GM18951 (cell line): ENCODE measurements around the gene TGFBR3L.
"Not testable (repeated sequence)": the region's sequence is repeated elsewhere in the genome, so short reads cannot be mapped to it uniquely, and the experiment has no call there.

Experiments used
- POLR2A ChIP-seq: IDR thresholded peaks from 4 replicates; pipeline ENCODE4 v1.6.1; 2011; ENCODE audit warnings: mild to moderate bottlenecking; ENCODE audit not compliant: insufficient read length, insufficient read depth; ENCODE audit errors: extremely low read depth
- in situ Hi-C: fragments of 300-500 bp; cut with MboI; formaldehyde crosslinking; loops from one replicate; pipeline ENCODE4 v1.12.0; 2022; ENCODE audit warnings: low sequenced_read_pairs, mixed read lengths, inconsistent platforms; ENCODE audit not compliant: unreplicated experiment

Gene TGFBR3L

GRCh38 chr19:7912144-7912696 lies 2.4 kb upstream of the TGFBR3L start:
- no peak for TF ChIP-seq POLR2A
- in situ Hi-C loops, result no loop called here

GRCh38 chr19:7912697-7913564 lies 1.7 kb upstream of the TGFBR3L start:
- no peak for TF ChIP-seq POLR2A
- in situ Hi-C loops, result no loop called here

GRCh38 chr19:7913652-7914051 lies 978 bp upstream of the TGFBR3L start:
- in situ Hi-C loops, result no loop called here
- TF ChIP-seq POLR2A, result no peak

GRCh38 chr19:7914099-7914498 lies 531 bp upstream of the TGFBR3L start:
- TF ChIP-seq POLR2A, result no peak
- in situ Hi-C loops, result no loop called here

- no peak for TF ChIP-seq POLR2A
- in situ Hi-C loops, result no loop called here
These were observed 846 bp downstream of the TGFBR3L start for GRCh38 chr19:7915250-7916102.

GRCh38 chr19:7916103-7916954 lies 1.7 kb downstream of the TGFBR3L start:
- no peak for TF ChIP-seq POLR2A
- in situ Hi-C loops, result no loop called here

GRCh38 chr19:7916955-7917266 lies 2.3 kb downstream of the TGFBR3L start:
- no peak for TF ChIP-seq POLR2A
- in situ Hi-C loops, result no loop called here

- in situ Hi-C loops, result no loop called here
These were observed 2.8 kb downstream of the TGFBR3L start for GRCh38 chr19:7917267-7918061.

GRCh38 chr19:7918062-7918614 lies 3.5 kb downstream of the TGFBR3L start:
- in situ Hi-C loops, result not testable (repeated sequence)

More at GRCh38 chr19:7917267-7918061, 2.8 kb downstream of the TGFBR3L start:
- no peak for TF ChIP-seq POLR2A

GRCh38 chr19:7918615-7919421 lies 4.2 kb downstream of the TGFBR3L start:
- in situ Hi-C loops, result no loop called here
- TF ChIP-seq POLR2A, result no peak
